DOHH2 (cell line): ENCODE results near the gene RLN3.

Experiments
- H3F3A ChIP-seq: fragments of 200-600 bp; sonication (generic), shearing (Covaris generic); 2 replicates; pipeline ENCODE4 v1.6.0; 2016; ENCODE audit warnings: antibody characterized with exemption, mild to moderate bottlenecking; ENCODE audit not compliant: control insufficient read depth, insufficient read depth
- H3K27ac ChIP-seq: fragments of 200-600 bp; sonication (generic); 2 replicates; pipeline ENCODE4 v1.5.1; 2014; ENCODE audit warnings: low read depth, mild to moderate bottlenecking, low read length, moderate library complexity
- H3K27me3 ChIP-seq: fragments of 200-600 bp; sonication (generic); 2 replicates; pipeline ENCODE4 v1.6.1; 2014; ENCODE audit warnings: mild to moderate bottlenecking, low read length, mixed read lengths; ENCODE audit not compliant: control insufficient read depth
- H3K36me3 ChIP-seq: fragments of 200-600 bp; sonication (generic); 2 replicates; pipeline ENCODE4 v1.6.1; 2014; ENCODE audit warnings: mild to moderate bottlenecking, low read length, moderate library complexity, mixed read lengths; ENCODE audit not compliant: control insufficient read depth
- H3K4me1 ChIP-seq: fragments of 200-600 bp; sonication (generic); 2 replicates; pipeline ENCODE4 v1.6.1; 2014; ENCODE audit warnings: mild to moderate bottlenecking, low read length, mixed read lengths; ENCODE audit not compliant: control insufficient read depth
- H3K4me2 ChIP-seq: fragments of 200-600 bp; sonication (generic); 2 replicates; pipeline ENCODE4 v1.6.0; 2014; ENCODE audit warnings: mild to moderate bottlenecking, low read length, moderate library complexity
- H3K4me3 ChIP-seq: fragments of 200-600 bp; sonication (generic); 2 replicates; pipeline ENCODE4 v1.5.1; 2014; ENCODE audit warnings: mild to moderate bottlenecking, low read length, mixed read lengths
- H3K79me2 ChIP-seq: fragments of 200-600 bp; sonication (generic); 2 replicates; pipeline ENCODE4 v1.6.1; 2014; ENCODE audit warnings: mild to moderate bottlenecking, low read length, mixed read lengths; ENCODE audit not compliant: control insufficient read depth
- H3K9me2 ChIP-seq: fragments of 200-600 bp; sonication (generic); replicated peaks from 2 replicates; pipeline ENCODE4 v1.6.1; 2014; ENCODE audit warnings: mild to moderate bottlenecking, low read length, mixed read lengths; ENCODE audit not compliant: control insufficient read depth
- H3K9me3 ChIP-seq: fragments of 200-600 bp; sonication (generic); 2 replicates; pipeline ENCODE4 v1.6.1; 2014; ENCODE audit warnings: antibody characterized with exemption, low read length, mixed read lengths; ENCODE audit not compliant: control insufficient read depth, insufficient read depth
- H4K20me1 ChIP-seq: fragments of 200-600 bp; sonication (generic); 2 replicates; pipeline ENCODE4 v1.6.0; 2014; ENCODE audit warnings: low read depth, mild to moderate bottlenecking, antibody characterized with exemption, low read length, moderate library complexity; ENCODE audit not compliant: control insufficient read depth, insufficient read depth
- CTCF ChIP-seq: fragments of 200-600 bp; sonication (generic); IDR thresholded peaks from one replicate; pipeline ENCODE4 v1.5.1; 2014; ENCODE audit warnings: antibody characterized with exemption, mild to moderate bottlenecking, low read depth, low read length; ENCODE audit not compliant: poor library complexity, severe bottlenecking
- EZH2phosphoT487 ChIP-seq: fragments of 200-600 bp; sonication (generic); IDR thresholded peaks from 2 replicates; pipeline ENCODE4 v1.6.1; 2017; ENCODE audit warnings: borderline replicate concordance, mild to moderate bottlenecking, antibody characterized with exemption, low read length, moderate library complexity, mixed read lengths

RLN3 gene

DNA sequence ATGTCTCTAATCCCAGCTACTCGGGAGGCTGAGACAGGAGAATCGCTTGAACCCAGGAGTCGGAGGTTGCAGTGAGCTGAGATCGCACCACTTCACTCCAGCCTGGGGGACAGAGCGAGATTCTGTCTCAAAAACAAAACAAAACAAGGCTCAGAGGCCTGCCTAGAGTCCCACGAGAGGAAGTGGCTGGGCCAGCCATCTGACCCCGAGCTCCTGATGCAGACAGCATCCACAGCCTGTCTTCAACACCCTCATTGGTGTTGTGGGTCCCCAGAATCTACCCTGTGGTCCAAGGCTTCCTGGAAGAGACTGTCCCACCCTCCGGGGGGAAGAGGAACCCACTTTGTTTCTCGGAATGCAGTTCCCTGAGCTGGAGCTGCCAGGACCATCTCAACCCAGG lies 46.5 kb upstream of the RLN3 start:
- peaks cover 9% of the 10 kb centered on the region; the same call in 1 of the 2 replicates for H3K36me3 ChIP-seq
- no peaks in the 10 kb centered on the region for H3K27me3 ChIP-seq
- TF ChIP-seq EZH2phosphoT487 (no peak), CTCF (no peak)
- no peaks in the 10 kb centered on the region for H4K20me1 ChIP-seq
- H3K4me1 ChIP-seq, result peaks cover 50% of the 10 kb centered on the region
- no peaks in the 10 kb centered on the region for H3K79me2 ChIP-seq
- H3K27ac ChIP-seq, result no peak overlapping the region
- no peaks in the 10 kb centered on the region for H3K9me3 ChIP-seq
- H3K4me3 ChIP-seq, result no peak overlapping the region
- peak overlapping the region; percentile 12; the same call in 1 of the 2 replicates for H3K4me2 ChIP-seq
- H3K9me2 ChIP-seq, result no peaks in the 10 kb centered on the region
- H3F3A ChIP-seq, result peaks cover 17% of the 10 kb centered on the region

GRCh38 chr19:13981988-13982501 lies 45.9 kb upstream of the RLN3 start:
- Histone ChIP-seq H4K20me1 (no peaks in the 10 kb centered on the region), H3K79me2 (no peaks in the 10 kb centered on the region), H3F3A (peaks cover 20% of the 10 kb centered on the region), H3K9me3 (no peaks in the 10 kb centered on the region), H3K4me1 (peaks cover 56% of the 10 kb centered on the region), H3K36me3 (peaks cover 9% of the 10 kb centered on the region), H3K27ac (no peak overlapping the region), H3K27me3 (no peaks in the 10 kb centered on the region), H3K4me2 (0 out of 2 replicates have a peak overlapping the region, but pooled peaks have one; percentile 12), H3K4me3 (no peak overlapping the region), H3K9me2 (no peaks in the 10 kb centered on the region)
- TF ChIP-seq EZH2phosphoT487 (no peak), CTCF (no peak)

DNA sequence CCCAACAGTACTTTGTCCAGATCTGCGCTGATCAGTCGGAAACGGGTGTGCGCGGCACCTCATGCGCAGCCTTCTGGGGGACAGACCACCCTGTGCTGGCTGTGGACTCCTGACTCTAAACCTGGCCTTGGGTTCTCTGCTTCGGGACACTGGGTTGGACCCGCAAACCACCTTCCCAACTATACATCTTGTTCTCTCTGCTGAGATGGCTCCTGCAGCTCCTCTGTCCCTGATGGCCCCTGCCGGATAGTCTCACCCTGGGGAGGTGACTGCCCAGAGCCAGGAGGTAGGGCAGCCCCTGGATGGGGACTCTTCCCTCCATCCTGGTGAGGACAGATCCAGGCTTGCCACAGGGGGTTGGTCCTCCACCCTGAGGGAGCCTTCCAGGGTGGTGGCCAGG lies 45.2 kb upstream of the RLN3 start:
- Histone ChIP-seq H3K4me1 (peaks cover 63% of the 10 kb centered on the region), H3K9me3 (no peaks in the 10 kb centered on the region)

More for the DNA sequence above, 45.2 kb upstream of the RLN3 start:
- Histone ChIP-seq H3K27me3 (no peaks in the 10 kb centered on the region), H3K36me3 (peaks cover 14% of the 10 kb centered on the region), H3K9me2 (no peaks in the 10 kb centered on the region), H3K27ac (no peak overlapping the region), H3F3A (peaks cover 21% of the 10 kb centered on the region), H3K79me2 (0 out of 2 replicates have a peak, but pooled peaks cover 2% of the 10 kb centered on the region), H3K4me2 (peak overlapping the region; percentile 58), H3K4me3 (peak overlapping the region; percentile 22; the same call in 1 of the 2 replicates), H4K20me1 (no peaks in the 10 kb centered on the region)
- TF ChIP-seq EZH2phosphoT487 (no peak), CTCF (no peak)
